ENCODE measurements around the gene TMTC4. TPM values are rescaled to one million over a fixed set of nuclear protein-coding genes. Genes with fewer than 3 reads are reported as not detected.
"Not testable (repeated sequence)": the region's sequence is repeated elsewhere in the genome, so short reads cannot be mapped to it uniquely, and the experiment has no call there.

TMTC4 gene
- total RNA-seq, 1 donor from 2014 or later, result 19.6 TPM

DNA sequence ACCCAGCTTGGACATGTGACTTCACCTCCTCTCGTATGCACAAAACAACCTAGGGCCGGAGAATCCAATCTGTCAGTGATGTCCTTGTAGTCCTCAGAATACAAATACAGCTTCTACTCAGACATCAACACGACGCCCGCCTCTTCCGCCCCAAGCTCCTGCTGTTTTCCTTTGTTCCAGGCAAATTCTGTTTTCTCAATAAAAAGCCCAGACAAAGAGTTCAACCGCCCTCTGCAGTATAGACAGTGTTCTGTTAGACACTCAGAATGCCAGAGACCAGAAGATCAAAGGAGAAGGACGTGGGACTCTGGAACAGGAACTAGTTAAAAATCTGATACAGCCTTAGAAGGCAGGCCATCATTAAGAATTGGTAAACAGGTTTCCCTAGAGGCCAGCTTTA is 44.0 kb downstream of the TMTC4 start:
- intact Hi-C loops (cut with micrococcal nuclease), result no loop called here

DNA sequence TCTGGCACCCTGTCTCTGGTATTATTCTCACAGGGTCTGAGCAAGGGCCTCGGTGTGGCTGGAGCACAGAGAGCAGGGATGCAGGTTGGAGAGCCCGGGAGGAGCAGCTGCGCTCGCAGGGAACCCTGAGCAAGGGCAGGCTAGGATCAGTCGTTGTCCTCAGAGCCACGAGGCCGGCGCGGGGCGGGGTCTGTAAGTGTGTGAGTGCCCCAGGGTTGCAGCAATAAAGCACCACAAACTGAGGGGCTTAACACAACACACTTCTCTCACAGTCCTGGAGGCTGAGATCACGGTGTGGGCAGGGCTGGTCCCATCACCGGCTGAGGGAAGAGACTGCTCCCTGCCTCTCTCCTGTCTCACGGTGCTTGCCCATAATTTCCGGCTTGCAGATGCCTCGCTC is 47.5 kb downstream of the TMTC4 start:
- intact Hi-C loops (cut with micrococcal nuclease), result no loop called here

DNA sequence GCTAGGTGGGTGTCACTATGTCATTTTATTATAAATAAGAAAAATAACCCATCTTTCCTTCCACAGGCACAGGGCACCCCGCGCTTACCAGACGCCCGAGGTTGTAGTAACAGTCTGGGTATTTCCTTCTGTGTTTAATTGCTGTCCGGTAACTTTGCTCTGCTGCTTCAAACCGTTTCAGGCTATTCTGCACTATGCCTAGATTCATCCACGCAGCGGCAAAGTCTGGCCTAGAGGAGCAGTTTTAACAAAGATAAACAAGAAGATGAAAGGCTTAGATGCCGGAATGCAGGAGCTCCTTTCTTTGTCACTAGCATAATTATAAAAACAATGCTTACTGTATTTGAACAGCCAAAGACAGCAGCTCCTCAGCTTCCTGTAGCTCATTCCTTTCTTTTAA is 49.1 kb downstream of the TMTC4 start:
- intact Hi-C loops (cut with micrococcal nuclease), result no loop called here

DNA sequence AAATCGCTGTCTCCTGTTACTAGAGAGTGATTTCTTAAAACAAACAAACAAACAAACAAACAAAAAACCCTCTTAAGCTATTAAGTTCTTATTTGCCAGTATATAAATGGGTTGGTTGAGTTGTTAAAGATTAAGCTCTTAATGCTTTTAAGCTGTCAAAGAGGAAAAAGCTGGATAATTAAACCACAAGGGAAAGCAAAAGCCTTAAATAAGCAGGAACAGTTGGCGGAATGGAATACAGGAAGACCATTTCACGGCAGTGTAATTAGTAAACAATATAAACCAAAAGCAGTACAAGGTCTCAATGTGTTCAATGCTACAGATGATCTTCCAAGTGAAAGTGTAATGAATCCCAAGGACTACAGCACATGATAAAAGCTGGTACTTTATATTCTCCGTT is 53.8 kb downstream of the TMTC4 start:
- intact Hi-C loops (cut with micrococcal nuclease), result no loop called here

DNA sequence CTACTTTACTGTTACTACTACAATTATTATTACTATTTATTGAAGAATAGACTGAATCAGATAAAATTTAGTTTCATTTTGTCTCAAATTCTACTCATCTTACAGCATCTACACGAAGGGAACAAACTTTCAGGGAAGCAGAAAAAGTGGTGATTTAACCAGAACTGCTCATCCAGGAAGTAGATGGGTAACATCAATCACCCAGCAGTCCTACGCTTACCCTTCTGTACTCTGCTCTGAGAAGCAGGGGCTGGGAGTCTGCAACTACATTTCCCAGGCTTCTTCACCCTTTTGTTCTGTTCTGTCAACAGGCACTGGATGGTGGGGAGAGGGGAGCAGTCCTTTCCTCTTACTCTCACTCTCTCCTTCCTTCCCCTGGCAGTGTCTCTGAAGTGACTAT is 54.7 kb downstream of the TMTC4 start:
- intact Hi-C loops (cut with micrococcal nuclease), result no loop called here

DNA sequence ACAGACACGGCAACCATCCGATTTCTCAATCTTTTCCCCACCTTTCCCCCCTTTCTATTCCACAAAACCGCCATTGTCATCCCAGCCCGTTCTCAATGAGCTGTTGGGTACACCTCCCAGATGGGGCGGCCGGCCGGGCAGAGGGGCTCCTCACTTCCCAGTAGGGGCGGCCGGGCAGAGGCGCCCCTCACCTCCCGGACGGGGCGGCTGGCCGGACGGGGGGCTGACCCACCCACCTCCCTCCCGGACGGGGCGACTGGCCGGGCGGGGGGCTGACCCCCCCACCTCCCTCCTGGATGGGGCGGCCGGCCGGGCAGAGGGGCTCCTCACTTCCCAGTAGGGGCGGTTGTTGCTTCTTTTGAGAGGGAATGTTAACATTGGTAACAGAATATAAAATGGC is 55.7 kb downstream of the TMTC4 start:
- intact Hi-C loops (cut with micrococcal nuclease), result not testable (repeated sequence)

DNA sequence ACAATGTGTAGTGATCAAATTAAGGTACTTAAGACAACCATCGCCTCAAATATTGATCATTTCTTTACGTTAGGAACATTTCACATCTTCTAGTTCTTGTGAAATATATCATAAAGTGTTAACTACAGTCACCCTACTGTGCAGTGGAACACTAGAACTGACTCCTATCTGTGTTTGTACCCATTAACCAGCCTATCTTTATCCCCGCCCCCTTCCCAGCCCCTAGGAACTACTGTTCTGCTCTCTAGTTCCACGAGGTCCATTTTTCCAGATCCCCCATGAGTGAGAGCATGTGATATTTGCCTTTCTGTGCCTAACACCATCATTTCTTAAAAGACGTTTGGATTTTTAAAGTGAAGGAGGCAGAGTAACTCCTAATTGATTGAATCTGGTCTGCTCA is 61.6 kb downstream of the TMTC4 start:
- intact Hi-C loops (cut with micrococcal nuclease), result no loop called here

DNA sequence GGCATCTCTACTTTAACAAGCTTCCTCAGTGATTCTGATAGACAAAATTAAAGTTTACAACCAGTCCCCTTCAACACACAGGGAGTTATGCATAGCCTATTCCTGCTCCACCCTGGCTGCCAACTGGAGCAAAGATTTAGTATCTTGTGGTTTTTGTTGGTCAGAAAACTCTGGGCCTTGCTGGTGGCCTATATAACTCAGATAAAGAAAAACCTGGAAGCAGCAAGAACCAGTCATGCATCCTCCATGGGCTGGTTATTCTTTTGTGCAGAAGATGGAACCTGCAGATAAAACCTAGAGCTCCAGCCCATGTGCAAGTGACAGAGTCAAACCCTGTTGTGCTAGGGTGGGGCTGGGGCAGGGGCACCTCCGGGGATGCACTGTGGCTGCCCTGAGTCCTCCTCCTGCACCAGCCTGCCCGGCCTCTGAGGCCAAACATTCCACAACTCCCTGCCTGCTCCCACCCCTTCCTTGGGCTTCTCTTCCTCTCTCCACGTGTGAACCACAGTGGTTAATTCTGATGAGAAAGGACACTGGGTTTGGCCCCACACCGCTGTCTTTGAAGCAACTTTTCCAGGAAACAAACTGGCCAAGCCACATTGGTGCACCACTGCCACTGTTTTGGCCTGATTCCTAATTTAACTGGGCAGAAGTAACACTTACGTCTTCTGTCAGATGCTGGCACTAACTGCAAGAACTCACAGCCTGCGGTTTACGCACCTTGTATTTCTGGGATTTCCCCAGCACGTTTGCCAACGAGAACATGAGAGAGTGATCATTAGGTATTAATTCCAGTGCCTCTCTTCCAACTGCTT is 62.7 kb downstream of the TMTC4 start:
- intact Hi-C loops (cut with micrococcal nuclease), result no loop called here

DNA sequence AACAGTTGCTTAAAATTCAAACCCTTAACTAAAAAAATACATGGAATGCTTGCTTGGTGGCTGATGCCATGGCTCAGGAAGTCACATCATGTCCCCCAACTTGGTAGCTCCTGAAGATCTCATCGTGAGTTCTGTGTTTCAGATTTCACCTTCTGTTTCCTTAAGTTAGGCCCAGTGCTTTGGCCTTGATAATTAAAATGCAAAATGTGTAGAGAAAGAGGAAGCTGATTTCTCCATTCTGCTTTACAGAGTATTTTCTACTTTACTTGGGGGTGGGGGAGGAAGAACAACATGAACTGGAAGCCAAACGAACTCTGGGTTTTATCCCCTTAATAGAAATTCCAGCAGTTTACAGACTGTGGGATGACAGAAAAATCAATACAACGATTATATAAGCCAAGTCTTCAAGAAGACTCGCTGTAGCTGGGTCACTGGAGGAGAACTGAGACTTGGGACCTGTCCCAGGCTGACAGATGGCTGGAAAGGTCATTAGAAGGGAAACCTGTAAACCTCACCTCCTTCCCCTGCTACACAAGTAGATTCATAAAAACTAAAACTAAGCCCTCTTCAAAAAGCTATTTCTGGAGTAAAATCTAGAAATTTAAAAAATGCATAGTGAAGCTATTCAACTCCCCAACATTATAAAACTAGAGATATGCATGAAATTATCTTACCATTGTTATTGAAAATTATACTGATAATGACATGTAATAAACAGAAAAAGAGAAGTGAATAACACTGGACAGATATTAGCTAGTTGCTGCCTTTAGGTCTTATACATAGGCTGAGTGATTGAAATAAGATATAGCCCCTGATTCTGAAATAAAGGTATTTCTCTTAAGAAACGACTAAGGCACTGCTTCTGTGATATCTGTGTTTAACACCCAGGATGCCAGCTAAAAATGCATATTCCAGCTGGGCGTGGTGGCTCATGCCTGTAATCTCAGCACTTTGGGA is 63.9 kb downstream of the TMTC4 start:
- intact Hi-C loops (cut with micrococcal nuclease), result no loop called here

DNA sequence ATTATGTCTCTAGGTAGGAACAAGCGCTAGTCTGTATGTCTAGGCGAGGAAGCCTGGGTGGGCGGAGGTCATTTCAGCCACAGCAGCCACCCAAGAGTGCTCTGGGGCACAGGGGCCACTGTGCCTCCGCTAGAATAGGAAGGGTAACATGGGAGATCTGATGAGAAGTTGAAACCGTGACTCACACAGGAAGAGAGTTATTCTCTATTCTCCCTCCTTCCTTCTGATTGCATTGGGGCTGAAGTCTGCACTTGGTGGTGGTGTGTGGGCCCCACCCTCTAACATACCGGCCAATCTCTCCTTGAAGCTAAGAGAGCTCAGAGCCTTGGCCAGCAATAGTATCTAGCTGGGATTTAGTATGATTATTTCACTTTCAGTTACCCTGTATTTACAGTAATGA is 65.7 kb downstream of the TMTC4 start:
- intact Hi-C loops (cut with micrococcal nuclease), result loop anchor here (1.0 kb wide), 2 partner anchors 21 to 66 kb away; partner anchors contain the start of gene GGACT

DNA sequence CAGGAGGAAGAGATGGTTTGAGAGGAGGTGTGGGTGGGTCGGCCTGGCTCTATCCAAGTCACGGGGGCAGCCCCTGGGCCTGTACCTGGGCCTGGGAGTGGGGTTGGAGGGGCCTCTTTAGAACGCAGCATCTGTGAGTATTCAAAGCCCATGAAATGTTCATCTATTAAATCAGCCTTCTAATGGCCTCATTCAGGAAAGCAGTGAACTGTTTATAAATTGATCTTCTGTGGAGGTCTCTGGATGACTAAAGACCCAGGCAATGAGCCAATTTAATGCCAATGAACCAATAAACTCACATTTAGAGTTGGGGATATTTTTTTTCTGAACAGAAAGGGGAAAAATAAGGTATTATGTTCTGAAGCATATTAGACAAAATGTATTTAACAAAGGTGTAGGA is 66.1 kb downstream of the TMTC4 start:
- intact Hi-C loops (cut with micrococcal nuclease), result no loop called here

DNA sequence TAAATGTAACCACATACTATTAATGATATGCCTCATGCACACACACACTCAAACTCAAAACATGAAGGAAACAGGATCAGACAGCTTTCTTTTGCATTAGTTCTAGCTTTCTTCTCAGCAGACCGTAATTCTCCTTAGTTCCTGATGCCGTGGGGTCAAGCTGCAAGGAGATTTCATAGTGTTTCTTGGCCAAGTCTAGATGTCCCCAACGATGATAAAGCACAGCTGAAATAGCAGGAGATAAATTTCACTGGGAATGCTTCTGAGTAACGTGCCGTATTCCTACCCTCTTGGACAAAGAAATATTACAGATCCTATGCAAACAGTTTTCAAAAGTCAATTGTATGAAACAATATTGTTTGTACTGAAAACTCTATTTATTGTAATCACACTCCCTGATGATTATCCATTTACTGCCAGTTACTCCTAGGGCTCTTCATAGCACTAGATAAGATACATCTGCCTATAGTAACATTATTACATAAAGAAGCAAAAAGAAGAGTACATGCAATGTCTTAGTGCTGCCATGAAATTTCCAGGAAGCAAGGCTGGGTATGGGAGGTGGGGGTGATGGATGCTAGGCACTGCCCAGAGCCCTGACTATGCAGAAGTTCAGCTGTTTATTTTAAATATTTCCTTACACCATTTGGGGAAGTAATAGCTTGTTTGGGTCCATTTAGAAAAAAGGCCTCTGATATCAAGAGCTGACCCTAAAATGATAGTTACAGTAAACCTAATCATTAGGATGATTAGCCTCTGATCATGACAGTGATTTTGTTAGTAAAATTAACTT is 69.5 kb downstream of the TMTC4 start:
- intact Hi-C loops (cut with micrococcal nuclease), result no loop called here

DNA sequence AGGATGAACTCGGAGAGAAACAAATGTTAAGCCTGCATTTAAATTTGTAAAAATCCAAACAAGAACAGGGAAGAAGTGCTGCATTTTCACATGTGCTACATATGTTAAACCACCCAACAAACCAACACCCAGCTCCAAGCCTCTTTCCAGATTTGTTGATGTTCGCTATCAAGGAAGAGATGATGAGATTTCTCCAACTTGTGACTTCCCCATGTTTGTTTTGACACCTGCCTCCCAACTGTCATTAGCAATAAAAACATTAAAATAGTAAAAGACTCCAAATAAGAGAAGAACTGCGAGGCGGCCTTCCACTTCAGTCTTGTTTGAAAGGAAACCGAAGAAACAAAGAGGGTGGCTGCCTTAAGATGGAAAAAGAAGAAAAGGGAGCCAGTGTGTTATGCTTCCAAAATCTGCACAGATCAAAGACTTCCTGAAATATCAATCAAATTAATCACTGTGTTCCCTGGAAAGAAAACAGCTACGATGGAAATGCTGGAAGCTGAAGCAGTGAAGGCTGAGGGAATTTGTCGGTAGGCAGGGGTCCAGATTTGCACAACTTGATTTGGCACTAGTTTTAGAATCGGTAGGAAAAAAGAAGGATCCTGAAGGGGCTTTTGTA is 72.0 kb downstream of the TMTC4 start:
- intact Hi-C loops (cut with micrococcal nuclease), result no loop called here

DNA sequence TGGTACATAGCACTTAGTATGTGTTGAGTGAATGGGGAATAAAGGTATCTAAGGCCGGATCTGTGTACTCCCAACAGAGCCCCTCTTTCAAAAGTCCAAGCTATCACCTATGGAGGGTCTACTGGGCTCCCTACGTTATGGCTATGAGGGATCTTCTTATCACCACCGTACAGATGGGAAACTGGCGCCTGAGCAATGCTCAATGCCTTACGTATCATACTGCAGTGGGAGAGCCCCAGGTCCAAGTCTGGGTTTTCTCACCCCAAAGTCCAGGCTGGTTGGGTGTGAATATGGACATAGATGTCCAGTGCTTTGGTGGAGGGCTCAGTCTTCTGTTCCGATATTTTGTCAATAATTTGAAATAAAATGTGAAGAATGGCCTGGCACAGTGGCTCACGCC is 72.9 kb downstream of the TMTC4 start:
- intact Hi-C loops (cut with micrococcal nuclease), result no loop called here

DNA sequence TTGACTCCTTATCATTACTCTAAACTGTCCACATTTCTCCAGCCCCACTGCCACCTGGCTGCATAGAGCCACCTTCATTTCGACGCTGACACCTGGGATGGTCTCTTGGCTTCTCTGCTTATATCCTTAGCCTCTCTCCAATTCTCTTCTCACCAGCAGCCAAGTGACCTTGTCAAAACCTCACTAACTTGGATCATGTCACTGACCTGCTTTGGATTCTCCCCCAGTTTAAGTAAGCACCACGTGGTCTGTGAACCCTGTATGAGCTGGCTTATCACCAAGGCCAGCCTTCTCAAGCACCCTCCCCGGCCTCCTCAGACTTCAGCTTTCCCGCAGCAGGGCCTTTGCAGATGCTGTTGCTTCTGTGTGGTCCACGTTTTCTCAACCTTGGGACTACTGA is 73.7 kb downstream of the TMTC4 start:
- intact Hi-C loops (cut with micrococcal nuclease), result no loop called here

DNA sequence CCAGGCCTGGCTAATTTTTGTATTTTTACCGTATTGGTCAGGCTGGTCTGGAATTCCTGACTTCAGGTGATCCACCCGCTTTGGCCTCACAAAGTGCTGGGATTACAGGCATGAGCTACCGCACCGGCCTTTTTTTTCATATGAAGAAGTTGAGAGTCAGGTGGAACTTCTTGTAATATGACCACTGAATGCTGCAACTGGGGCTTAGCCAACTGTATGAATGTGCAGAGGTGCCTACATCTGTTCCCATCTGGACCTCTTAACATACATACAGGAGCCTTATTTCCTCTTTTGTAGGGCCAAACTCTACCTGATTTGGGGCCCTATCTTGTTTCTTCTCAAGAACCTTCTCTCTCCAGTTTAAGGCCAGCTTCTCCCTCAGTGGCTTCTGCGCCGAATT is 74.1 kb downstream of the TMTC4 start:
- intact Hi-C loops (cut with micrococcal nuclease), result no loop called here

DNA sequence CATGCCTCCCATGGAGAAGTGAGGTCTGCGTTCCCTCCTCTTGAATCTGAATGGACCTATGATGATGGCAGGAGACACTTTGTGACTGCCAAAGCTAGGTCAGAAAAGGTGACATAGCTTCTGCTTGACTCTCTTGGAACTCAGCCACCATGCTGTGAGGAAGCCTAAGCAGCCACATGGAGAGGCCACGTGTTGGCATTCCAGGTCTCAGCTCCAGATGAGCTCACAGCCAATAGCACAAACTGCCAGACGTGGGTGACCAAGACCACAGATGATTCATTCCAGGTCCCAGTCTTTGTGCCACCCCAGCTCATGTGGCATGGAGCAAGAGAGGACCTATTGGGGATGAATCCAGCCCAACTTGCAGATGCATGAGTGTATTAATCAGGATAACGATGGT is 77.3 kb downstream of the TMTC4 start:
- intact Hi-C loops (cut with micrococcal nuclease), result no loop called here

DNA sequence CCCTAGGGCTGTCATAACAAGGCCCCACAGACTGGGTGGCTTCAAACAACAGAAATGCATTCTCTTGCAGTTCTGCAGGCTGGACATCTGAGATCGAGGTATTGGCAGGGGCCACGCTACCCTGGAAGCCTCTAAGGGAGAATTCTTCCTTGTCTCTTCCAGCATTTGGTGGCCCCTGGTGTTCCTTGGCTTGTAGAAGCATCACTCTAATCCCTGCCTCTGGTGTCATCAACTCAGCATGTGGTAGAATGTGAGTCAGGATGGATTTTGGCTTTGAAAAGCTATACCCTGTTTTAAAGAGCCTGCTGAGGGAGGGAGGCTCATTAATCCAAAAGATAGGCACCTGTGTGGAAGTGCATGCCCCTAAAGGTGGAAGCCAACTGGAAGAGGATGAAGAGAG is 78.1 kb downstream of the TMTC4 start:
- intact Hi-C loops (cut with micrococcal nuclease), result no loop called here

DNA sequence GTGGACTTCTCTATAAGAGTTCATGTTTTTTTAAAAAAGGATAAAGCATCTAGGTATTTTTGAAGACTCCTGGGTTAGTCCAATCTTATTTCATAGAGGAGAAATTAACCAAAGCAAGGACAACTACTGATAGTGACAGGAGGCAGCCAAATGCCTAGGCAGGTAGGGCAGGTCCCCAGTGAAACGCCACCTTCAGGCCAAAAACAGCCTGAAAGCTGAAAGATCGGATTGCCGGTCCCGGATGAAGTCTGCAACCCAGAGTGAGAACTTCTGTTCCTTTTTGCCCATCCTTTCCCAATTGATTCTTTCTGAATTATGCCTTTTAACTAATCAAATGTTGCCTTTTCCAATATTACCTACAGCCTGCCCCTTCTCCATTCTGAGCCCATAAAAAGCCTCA is 79.9 kb downstream of the TMTC4 start:
- intact Hi-C loops (cut with micrococcal nuclease), result no loop called here

DNA sequence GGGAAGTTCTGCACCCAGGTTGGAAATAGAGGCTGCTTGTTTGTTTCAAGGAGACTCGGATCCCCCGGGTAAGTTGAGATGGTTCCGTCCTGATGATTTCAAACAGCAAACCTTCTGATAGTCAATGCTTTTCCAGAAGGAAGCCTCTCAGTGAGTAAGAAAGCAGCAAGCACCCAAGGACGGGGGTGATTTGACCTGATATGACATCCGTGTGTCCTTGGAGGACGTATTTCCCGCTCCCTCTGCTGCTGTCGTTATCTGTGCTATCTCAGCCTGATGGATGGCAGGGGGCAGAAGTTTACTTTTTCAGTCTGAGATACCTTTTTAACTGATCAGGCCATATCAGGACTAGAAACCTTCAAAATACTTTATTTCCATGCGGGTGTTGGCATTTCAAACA is 80.3 kb downstream of the TMTC4 start:
- intact Hi-C loops (cut with micrococcal nuclease), result no loop called here

DNA sequence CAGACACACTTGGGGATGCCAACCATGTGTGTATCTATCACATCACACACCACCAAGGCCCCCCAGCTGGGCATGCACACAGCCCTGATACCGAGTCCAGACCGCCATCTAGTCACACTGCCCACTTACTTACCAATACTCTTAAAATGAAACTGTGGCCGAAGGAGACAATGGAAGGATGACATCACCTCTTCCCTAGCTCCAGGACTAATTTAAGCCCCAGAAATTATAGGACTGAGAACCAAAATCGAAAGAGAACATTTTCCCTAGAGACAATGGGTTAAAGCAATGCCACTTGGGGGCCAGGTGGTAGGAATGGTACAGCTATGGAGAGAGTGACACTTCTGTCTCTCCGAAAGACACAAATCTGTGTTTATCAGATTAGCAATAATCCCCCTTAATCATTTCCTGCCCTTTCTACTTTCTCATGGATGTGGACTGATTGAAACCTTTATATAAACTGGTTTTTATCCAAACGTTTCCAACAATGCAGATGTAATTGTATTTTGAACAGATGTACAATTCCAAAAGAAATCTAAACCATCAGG is 85.3 kb downstream of the TMTC4 start:
- intact Hi-C loops (cut with micrococcal nuclease), result loop anchor here (5.0 kb wide), 1 partner anchor 932 kb away; no protein-coding TSS in a partner anchor
